ENCODE measurements around the gene CCDC85C. TPM values are rescaled to one million over a fixed set of nuclear protein-coding genes. Genes with fewer than 3 reads are reported as not detected.

Gene CCDC85C
- total RNA-seq, 6 experiments from 2014 or later = 31.3 to 41.4 (median 34.3) TPM

- no peaks in the 10 kb centered on the region for H3K9me3 Mint-ChIP-seq
- peaks cover 53% of the 10 kb centered on the region for H3K4me1 Mint-ChIP-seq (ENCODE audit: low read depth)
- H3K36me3 Mint-ChIP-seq (ENCODE audit: low read depth) = no peaks in the 10 kb centered on the region
- no peak for DNase-seq
- H3K27ac Mint-ChIP-seq = no peak overlapping the region
- TF ChIP-seq CTCF (IDR thresholded peaks at IDR 0.05) = no peak
- peaks cover 6% of the 10 kb centered on the region for H3K27me3 Mint-ChIP-seq (ENCODE audit: insufficient read depth)
- H3K4me3 Mint-ChIP-seq = no peak overlapping the region
Measured at GRCh38 chr14:99544991-99545390, 59.0 kb downstream of the CCDC85C start.

GRCh38 chr14:99543985-99544384 lies 60.0 kb downstream of the CCDC85C start:
- no peak for TF ChIP-seq CTCF (IDR thresholded peaks at IDR 0.05)
- peaks cover 43% of the 10 kb centered on the region for H3K4me1 Mint-ChIP-seq (ENCODE audit: low read depth)
- no peaks in the 10 kb centered on the region for H3K9me3 Mint-ChIP-seq
- H3K27ac Mint-ChIP-seq = no peak overlapping the region
- H3K27me3 Mint-ChIP-seq (ENCODE audit: insufficient read depth) = peaks cover 6% of the 10 kb centered on the region
- DNase-seq = no peak
- H3K36me3 Mint-ChIP-seq (ENCODE audit: low read depth) = no peaks in the 10 kb centered on the region
- H3K4me3 Mint-ChIP-seq = no peak overlapping the region

- H3K9me3 Mint-ChIP-seq = no peaks in the 10 kb centered on the region
- H3K4me1 Mint-ChIP-seq (ENCODE audit: low read depth) = peaks cover 43% of the 10 kb centered on the region
- peaks cover 6% of the 10 kb centered on the region for H3K27me3 Mint-ChIP-seq (ENCODE audit: insufficient read depth)
- 0 out of 2 replicates have a peak overlapping the region, but pooled peaks have one; percentile 18 for H3K27ac Mint-ChIP-seq
- no peaks in the 10 kb centered on the region for H3K36me3 Mint-ChIP-seq (ENCODE audit: low read depth)
- DNase-seq = no peak
- no peak for TF ChIP-seq CTCF (IDR thresholded peaks at IDR 0.05)
- no peak overlapping the region for H3K4me3 Mint-ChIP-seq
Measured at GRCh38 chr14:99543370-99543769, 60.6 kb downstream of the CCDC85C start.

GRCh38 chr14:99542566-99542965 lies 61.4 kb downstream of the CCDC85C start:
- Mint-ChIP-seq H3K27me3 (ENCODE audit: insufficient read depth) (peaks cover 6% of the 10 kb centered on the region), H3K27ac (no peak overlapping the region), H3K4me3 (no peak overlapping the region), H3K4me1 (ENCODE audit: low read depth) (peaks cover 45% of the 10 kb centered on the region), H3K9me3 (no peaks in the 10 kb centered on the region), H3K36me3 (ENCODE audit: low read depth) (no peaks in the 10 kb centered on the region)
- no peak for TF ChIP-seq CTCF (IDR thresholded peaks at IDR 0.05)
- no peak for DNase-seq

GRCh38 chr14:99541677-99542470 lies 62.1 kb downstream of the CCDC85C start:
- no peak for DNase-seq
- no peaks in the 10 kb centered on the region for H3K36me3 Mint-ChIP-seq (ENCODE audit: low read depth)

More at GRCh38 chr14:99541677-99542470, 62.1 kb downstream of the CCDC85C start:
- H3K27me3 Mint-ChIP-seq (ENCODE audit: insufficient read depth) = peaks cover 6% of the 10 kb centered on the region
- H3K9me3 Mint-ChIP-seq = no peaks in the 10 kb centered on the region
- peaks cover 52% of the 10 kb centered on the region for H3K4me1 Mint-ChIP-seq (ENCODE audit: low read depth)
- no peak for TF ChIP-seq CTCF (IDR thresholded peaks at IDR 0.05)
- no peak overlapping the region; the same call in 1 of the 2 replicates for H3K27ac Mint-ChIP-seq
- no peak overlapping the region for H3K4me3 Mint-ChIP-seq
